SK-N-SH (cell line): Measurements from ENCODE around the gene GPR34. TPM values are rescaled to one million over a fixed set of nuclear protein-coding genes. Genes with fewer than 3 reads are reported as not detected.
A peak's percentile ranks its signal among the peaks of the same experiment; 100 is the strongest.

Experiments
- CTCF ChIA-PET: fragments of 300-600, 350-600 bp; formaldehyde crosslinking; extraction: SDS; loops from one replicate; lab custom pipeline; 2021; lab: Yijun Ruan, JAX
- POLR2A ChIA-PET: fragments of 350-600 bp; sonication (Branson Sonifier 250); formaldehyde crosslinking; extraction: SDS; loops from one replicate; lab custom pipeline; 2020; ENCODE audit warnings: antibody characterized with exemption, inconsistent platforms; lab: Yijun Ruan, JAX
- DNase-seq: peaks from one replicate; pipeline ENCODE4 v3.0.0; 2012
- H2AFZ ChIP-seq: fragments of 200-600 bp; sonication (generic); 2 replicates; pipeline ENCODE4 v1.8.1; 2016; ENCODE audit warnings: antibody characterized with exemption, mild to moderate bottlenecking, low read depth
- H3F3A ChIP-seq: fragments of 200-600 bp; sonication (generic); replicated peaks from 2 replicates; pipeline ENCODE3; 2016; ENCODE audit warnings: antibody characterized with exemption, mild to moderate bottlenecking; ENCODE audit not compliant: insufficient read depth
- H3K27ac ChIP-seq, 2 experiments: fragments of 200-500 bp in 1 of 2; fragments of 200-600 bp in 1 of 2; sonication (Bioruptor generic) in 1 of 2; sonication (generic), shearing (Covaris generic) in 1 of 2; 2 replicates each; pipeline versions ENCODE4 v1.5.1 to v1.6.1; 2014 to 2016; ENCODE audit warnings: low read depth in 2 of 2, inconsistent platforms in 1 of 2, low read length in 1 of 2, mild to moderate bottlenecking in 1 of 2, mixed read lengths in 1 of 2
- H3K27me3 ChIP-seq: fragments of 200-600 bp; sonication (generic), shearing (Covaris generic); 2 replicates; pipeline ENCODE4 v1.6.1; 2016; ENCODE audit warnings: mixed run types; ENCODE audit not compliant: insufficient read depth
- H3K36me3 ChIP-seq, 2 experiments: fragments of 200-500 bp in 1 of 2; fragments of 200-600 bp in 1 of 2; sonication (Bioruptor generic) in 1 of 2; sonication (generic) in 1 of 2; replicated peaks in 1 of 2; 2 replicates each; pipeline versions ENCODE3 to v1.5.1; 2014 to 2016; ENCODE audit warnings: low read length in 1 of 2, mild to moderate bottlenecking in 1 of 2; ENCODE audit not compliant: insufficient read depth in 2 of 2, control insufficient read depth in 1 of 2
- H3K4me1 ChIP-seq, 2 experiments: fragments of 200-500 bp in 1 of 2; fragments of 200-600 bp in 1 of 2; sonication (Bioruptor generic) in 1 of 2; sonication (generic), shearing (Covaris generic) in 1 of 2; 2 replicates each; pipeline versions ENCODE4 v1.5.1 to v1.6.1; 2014 to 2016; ENCODE audit warnings: low read depth in 1 of 2, low read length in 1 of 2, mixed run types in 1 of 2; ENCODE audit not compliant: insufficient read depth in 2 of 2, control insufficient read depth in 1 of 2
- H3K4me2 ChIP-seq: fragments of 200-600 bp; sonication (generic), shearing (Covaris generic); 2 replicates; pipeline ENCODE4 v1.6.1; 2017; ENCODE audit warnings: mixed run types
- H3K4me3 ChIP-seq, 2 experiments: fragments of 200-500 bp in 1 of 2; fragments of 200-600 bp in 1 of 2; sonication (Bioruptor generic) in 1 of 2; sonication (generic), shearing (Covaris generic) in 1 of 2; 2 replicates each; pipeline versions ENCODE4 v1.5.1 to v1.8.1; 2014 to 2016; ENCODE audit warnings: low read depth in 2 of 2, inconsistent platforms in 1 of 2, low read length in 1 of 2, mild to moderate bottlenecking in 1 of 2, mixed read lengths in 1 of 2, moderate library complexity in 1 of 2
- H3K79me2 ChIP-seq: fragments of 200-600 bp; sonication (generic); 2 replicates; pipeline ENCODE4 v1.8.1; 2017; ENCODE audit warnings: mild to moderate bottlenecking; ENCODE audit not compliant: insufficient read depth
- H3K9ac ChIP-seq: fragments of 200-600 bp; sonication (generic); 2 replicates; pipeline ENCODE4 v1.6.1; 2017; ENCODE audit warnings: mixed run types
- H3K9me2 ChIP-seq: fragments of 200-600 bp; sonication (generic); 2 replicates; pipeline ENCODE4 v1.6.1; 2017; ENCODE audit warnings: mixed run types
- H3K9me3 ChIP-seq: fragments of 200-600 bp; sonication (generic); 2 replicates; pipeline ENCODE4 v1.6.1; 2017; ENCODE audit warnings: mixed run types, mild to moderate bottlenecking, moderate library complexity
- H4K20me1 ChIP-seq: fragments of 200-600 bp; sonication (generic); 2 replicates; pipeline ENCODE4 v1.6.1; 2017; ENCODE audit warnings: mild to moderate bottlenecking, mixed run types; ENCODE audit not compliant: insufficient read depth
- ELF1 ChIP-seq: IDR thresholded peaks from 2 replicates; pipeline ENCODE4 v1.4.0; 2012
- FOSL2 ChIP-seq: IDR thresholded peaks from 2 replicates; pipeline ENCODE4 v1.4.0; 2012; ENCODE audit warnings: low read depth, mild to moderate bottlenecking, moderate library complexity, borderline replicate concordance
- FOXJ3 ChIP-seq: sonication (generic); formaldehyde crosslinking; IDR thresholded peaks from 2 replicates; pipeline ENCODE4 v1.5.1; 2020; ENCODE audit warnings: mild to moderate bottlenecking, missing genetic modification reagents
- GABPA ChIP-seq: IDR thresholded peaks from 2 replicates; pipeline ENCODE4 v1.4.0; 2012; ENCODE audit warnings: low read depth, mild to moderate bottlenecking
- GATA2 ChIP-seq: sonication (generic); formaldehyde crosslinking; IDR thresholded peaks from 2 replicates; pipeline ENCODE4 v1.5.0; 2020; ENCODE audit warnings: mild to moderate bottlenecking, missing genetic modification reagents
- JUND ChIP-seq: IDR thresholded peaks from 2 replicates; pipeline ENCODE4 v1.4.0; 2012
- RCOR1 ChIP-seq: fragments of 150-350 bp; IDR thresholded peaks from 2 replicates; pipeline ENCODE4 v1.6.1; 2017; ENCODE audit warnings: antibody characterized with exemption, low read length
- RXRA ChIP-seq: IDR thresholded peaks from 2 replicates; pipeline ENCODE4 v1.4.0; 2012; ENCODE audit warnings: low read depth, mild to moderate bottlenecking, borderline replicate concordance
- SIN3A ChIP-seq: IDR thresholded peaks from 2 replicates; pipeline ENCODE4 v1.6.1; 2012; ENCODE audit warnings: low read depth, mild to moderate bottlenecking, low read length, moderate library complexity, borderline replicate concordance
- SMC3 ChIP-seq: IDR thresholded peaks from 2 replicates; pipeline ENCODE4 v1.6.1; 2012; ENCODE audit warnings: low read depth, low read length, improper control_type of control experiment
- USF1 ChIP-seq: IDR thresholded peaks from 2 replicates; pipeline ENCODE4 v1.4.0; 2012; ENCODE audit warnings: low read depth, borderline replicate concordance
- WGBS: methylation state at CpG from one replicate; pipeline ENCODE4 v1.1.6; 2017; ENCODE audit warnings: low lambda C conversion rate; 5-methylcytosine and 5-hydroxymethylcytosine counted together
- polyA plus RNA-seq, 3 experiments: library from polyadenylated mRNA; depleted of rRNA; stranded (reverse); fragments of >200 nt; gene quantifications; 2 replicates each; pipeline ENCODE4 v1.2.3, GENCODE V29; 2012
- TF ChIP-seq, protein P1 (sequence below): IDR thresholded peaks from 2 replicates; pipeline ENCODE4; 2012
- TF ChIP-seq, protein P2 (sequence below): IDR thresholded peaks from 2 replicates; pipeline ENCODE4 v1.6.1; 2012; ENCODE audit warnings: mild to moderate bottlenecking, low read depth, low read length, moderate library complexity
- TF ChIP-seq, protein P3 (sequence below): fragments of 150-350 bp; IDR thresholded peaks from 2 replicates; pipeline ENCODE4 v1.6.1; 2016; ENCODE audit warnings: mild to moderate bottlenecking, low read depth, low read length

GPR34 gene
- polyA plus RNA-seq, 1 of the 3 experiments (the other 2 are of a cell fraction) = not detected

GRCh38 chrX:41664908-41665307, 23.9 kb upstream of the GPR34 start:
- TF ChIP-seq USF1 (no peak), RCOR1 (no peak), JUND (no peak)
- no peak for DNase-seq
- no peak overlapping the region for H3K9ac ChIP-seq
- H3K9me3 ChIP-seq = no peaks in the 10 kb centered on the region
- H3K9me2 ChIP-seq = no peaks in the 10 kb centered on the region
- POLR2A ChIA-PET = no interaction called here
- H3K4me1 ChIP-seq = no peaks in the 10 kb centered on the region
- no peak overlapping the region for H3K4me2 ChIP-seq
- H3K27ac ChIP-seq = peak overlapping the region in 1 of 2 experiments; percentile 13; a peak in 1 of 4 replicates
- no peaks in the 10 kb centered on the region for H3K27me3 ChIP-seq
- no peaks in the 10 kb centered on the region for H3K79me2 ChIP-seq
- H3K4me3 ChIP-seq = no peak overlapping the region
- CTCF ChIA-PET = no interaction called here
- peaks cover 0 to 2% of the 10 kb centered on the region in 2 experiments for H3K36me3 ChIP-seq
- no peak overlapping the region for H2AFZ ChIP-seq
- no peaks in the 10 kb centered on the region for H4K20me1 ChIP-seq
- H3F3A ChIP-seq = no peaks in the 10 kb centered on the region

- no peak overlapping the region for H3K4me2 ChIP-seq
- H3K9me3 ChIP-seq = no peaks in the 10 kb centered on the region
- H3K27me3 ChIP-seq = no peaks in the 10 kb centered on the region
- H3K9ac ChIP-seq = no peak overlapping the region
- no peak overlapping the region for H2AFZ ChIP-seq
- H4K20me1 ChIP-seq = no peaks in the 10 kb centered on the region
- ChIA-PET POLR2A (no interaction called here), CTCF (no interaction called here)
- H3K36me3 ChIP-seq = no peaks in the 10 kb centered on the region
- no peak for DNase-seq
- TF ChIP-seq RXRA (no peak), SIN3A (no peak), GATA2 (no peak), FOXJ3 (CRISPR knock-in tag) (no peak), FOSL2 (no peak), RCOR1 (no peak), ELF1 (no peak), SMC3 (no peak), GABPA (no peak)
- TF ChIP-seq, protein P1, sequence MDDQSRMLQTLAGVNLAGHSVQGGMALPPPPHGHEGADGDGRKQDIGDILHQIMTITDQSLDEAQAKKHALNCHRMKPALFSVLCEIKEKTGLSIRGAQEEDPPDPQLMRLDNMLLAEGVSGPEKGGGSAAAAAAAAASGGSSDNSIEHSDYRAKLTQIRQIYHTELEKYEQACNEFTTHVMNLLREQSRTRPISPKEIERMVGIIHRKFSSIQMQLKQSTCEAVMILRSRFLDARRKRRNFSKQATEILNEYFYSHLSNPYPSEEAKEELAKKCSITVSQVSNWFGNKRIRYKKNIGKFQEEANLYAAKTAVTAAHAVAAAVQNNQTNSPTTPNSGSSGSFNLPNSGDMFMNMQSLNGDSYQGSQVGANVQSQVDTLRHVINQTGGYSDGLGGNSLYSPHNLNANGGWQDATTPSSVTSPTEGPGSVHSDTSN = no peak
- TF ChIP-seq, protein P2, sequence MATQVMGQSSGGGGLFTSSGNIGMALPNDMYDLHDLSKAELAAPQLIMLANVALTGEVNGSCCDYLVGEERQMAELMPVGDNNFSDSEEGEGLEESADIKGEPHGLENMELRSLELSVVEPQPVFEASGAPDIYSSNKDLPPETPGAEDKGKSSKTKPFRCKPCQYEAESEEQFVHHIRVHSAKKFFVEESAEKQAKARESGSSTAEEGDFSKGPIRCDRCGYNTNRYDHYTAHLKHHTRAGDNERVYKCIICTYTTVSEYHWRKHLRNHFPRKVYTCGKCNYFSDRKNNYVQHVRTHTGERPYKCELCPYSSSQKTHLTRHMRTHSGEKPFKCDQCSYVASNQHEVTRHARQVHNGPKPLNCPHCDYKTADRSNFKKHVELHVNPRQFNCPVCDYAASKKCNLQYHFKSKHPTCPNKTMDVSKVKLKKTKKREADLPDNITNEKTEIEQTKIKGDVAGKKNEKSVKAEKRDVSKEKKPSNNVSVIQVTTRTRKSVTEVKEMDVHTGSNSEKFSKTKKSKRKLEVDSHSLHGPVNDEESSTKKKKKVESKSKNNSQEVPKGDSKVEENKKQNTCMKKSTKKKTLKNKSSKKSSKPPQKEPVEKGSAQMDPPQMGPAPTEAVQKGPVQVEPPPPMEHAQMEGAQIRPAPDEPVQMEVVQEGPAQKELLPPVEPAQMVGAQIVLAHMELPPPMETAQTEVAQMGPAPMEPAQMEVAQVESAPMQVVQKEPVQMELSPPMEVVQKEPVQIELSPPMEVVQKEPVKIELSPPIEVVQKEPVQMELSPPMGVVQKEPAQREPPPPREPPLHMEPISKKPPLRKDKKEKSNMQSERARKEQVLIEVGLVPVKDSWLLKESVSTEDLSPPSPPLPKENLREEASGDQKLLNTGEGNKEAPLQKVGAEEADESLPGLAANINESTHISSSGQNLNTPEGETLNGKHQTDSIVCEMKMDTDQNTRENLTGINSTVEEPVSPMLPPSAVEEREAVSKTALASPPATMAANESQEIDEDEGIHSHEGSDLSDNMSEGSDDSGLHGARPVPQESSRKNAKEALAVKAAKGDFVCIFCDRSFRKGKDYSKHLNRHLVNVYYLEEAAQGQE = no peak
- TF ChIP-seq, protein P3, sequence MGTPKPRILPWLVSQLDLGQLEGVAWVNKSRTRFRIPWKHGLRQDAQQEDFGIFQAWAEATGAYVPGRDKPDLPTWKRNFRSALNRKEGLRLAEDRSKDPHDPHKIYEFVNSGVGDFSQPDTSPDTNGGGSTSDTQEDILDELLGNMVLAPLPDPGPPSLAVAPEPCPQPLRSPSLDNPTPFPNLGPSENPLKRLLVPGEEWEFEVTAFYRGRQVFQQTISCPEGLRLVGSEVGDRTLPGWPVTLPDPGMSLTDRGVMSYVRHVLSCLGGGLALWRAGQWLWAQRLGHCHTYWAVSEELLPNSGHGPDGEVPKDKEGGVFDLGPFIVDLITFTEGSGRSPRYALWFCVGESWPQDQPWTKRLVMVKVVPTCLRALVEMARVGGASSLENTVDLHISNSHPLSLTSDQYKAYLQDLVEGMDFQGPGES = no peak
- WGBS = 51% methylated on average over 2 of the region's 2 CpGs
- no peaks in the 10 kb centered on the region for H3F3A ChIP-seq
- H3K9me2 ChIP-seq = no peaks in the 10 kb centered on the region
- H3K79me2 ChIP-seq = no peaks in the 10 kb centered on the region
- no peaks in the 10 kb centered on the region for H3K4me1 ChIP-seq
- no peak overlapping the region for H3K4me3 ChIP-seq
- no peak overlapping the region for H3K27ac ChIP-seq
Observed at GRCh38 chrX:41665686-41666085, 23.1 kb upstream of the GPR34 start.
